Activated T-cell treated with anti-CD3 and anti-CD28 coated beads for 1 hour (primary cell): ENCODE results near the gene LRRC40.

Experiments used
- DNase-seq: peaks from one replicate; pipeline ENCODE4 v3.0.0-alpha.2; 2020; ENCODE audit warnings: low read depth

LRRC40 gene

GRCh38 chr1:70115315-70115714 lies 90.1 kb downstream of the LRRC40 start:
- DNase-seq: no peak

GRCh38 chr1:70112838-70113237 lies 92.5 kb downstream of the LRRC40 start:
- no peak for DNase-seq

GRCh38 chr1:70109241-70109640 lies 96.1 kb downstream of the LRRC40 start:
- no peak for DNase-seq

GRCh38 chr1:70103770-70104169 lies 101.6 kb downstream of the LRRC40 start:
- no peak for DNase-seq

GRCh38 chr1:70101774-70102173 lies 103.6 kb downstream of the LRRC40 start:
- DNase-seq: no peak

GRCh38 chr1:70101231-70101630 lies 104.1 kb downstream of the LRRC40 start:
- no peak for DNase-seq
